HuH-7 (cell line): ENCODE results near the gene TMEM62.

ENCODE experiments used
- DNase-seq: peaks from one replicate; pipeline ENCODE4 v3.0.0; 2011; ENCODE audit warnings: low spot score

TMEM62 gene

DNA sequence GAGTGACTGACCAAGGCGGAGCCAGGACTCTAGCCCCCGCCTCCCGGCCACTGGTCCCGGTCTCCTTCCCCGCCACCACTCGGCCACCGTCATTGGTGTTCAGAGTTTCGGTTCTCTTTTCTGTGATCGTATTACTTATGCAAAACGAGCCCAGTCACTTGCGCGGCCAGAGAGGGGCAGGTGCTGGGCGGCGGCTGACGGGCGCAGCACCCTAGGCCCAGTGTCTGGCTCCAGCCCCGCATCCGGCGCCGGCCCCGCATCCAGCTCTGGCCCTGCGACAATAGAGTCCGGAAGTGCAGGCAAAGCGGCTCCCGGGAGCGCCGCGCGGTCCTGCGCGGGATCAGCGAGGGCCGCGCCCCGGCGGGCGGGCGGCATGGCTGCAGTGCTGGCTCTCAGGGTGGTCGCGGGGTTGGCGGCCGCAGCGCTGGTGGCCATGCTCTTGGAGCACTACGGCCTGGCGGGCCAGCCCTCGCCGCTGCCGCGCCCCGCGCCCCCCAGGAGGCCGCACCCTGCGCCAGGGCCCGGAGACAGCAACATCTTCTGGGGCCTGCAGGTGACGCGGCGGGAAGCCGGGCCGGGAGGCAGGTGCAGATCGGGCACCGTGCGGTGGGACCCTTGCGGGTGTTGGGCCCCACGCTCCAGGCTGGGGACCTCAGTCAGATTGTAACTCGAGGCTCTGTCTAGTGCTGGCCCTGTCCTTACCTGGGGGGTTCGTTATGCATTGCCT lies at the start of gene TMEM62:
Gene TMEM62 (plus strand): TSS at position 157 of the 727 bp plus-strand sequence. CDS start 217 bp downstream, at position 374.
- peak; percentile 68 for DNase-seq

DNA sequence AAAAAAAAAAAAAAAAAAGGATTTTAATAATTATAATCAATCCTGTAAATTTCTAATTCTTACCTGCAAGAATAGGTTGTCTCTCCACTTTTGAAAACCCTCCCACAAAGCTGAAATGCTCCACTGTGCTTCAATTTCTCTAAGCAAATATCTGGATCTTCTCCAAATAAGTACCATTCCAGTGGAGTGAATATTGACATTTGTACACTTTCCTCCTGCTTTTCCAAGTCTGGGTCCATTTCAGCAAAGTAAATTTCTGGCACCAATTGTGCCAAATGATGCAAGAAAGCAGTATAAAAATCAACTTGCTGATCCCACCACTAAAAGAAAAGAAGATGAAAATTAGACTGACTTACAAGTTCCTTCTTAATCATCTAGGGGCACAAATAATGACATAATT lies 47.5 kb upstream of the TMEM62 start:
- DNase-seq = no peak

DNA sequence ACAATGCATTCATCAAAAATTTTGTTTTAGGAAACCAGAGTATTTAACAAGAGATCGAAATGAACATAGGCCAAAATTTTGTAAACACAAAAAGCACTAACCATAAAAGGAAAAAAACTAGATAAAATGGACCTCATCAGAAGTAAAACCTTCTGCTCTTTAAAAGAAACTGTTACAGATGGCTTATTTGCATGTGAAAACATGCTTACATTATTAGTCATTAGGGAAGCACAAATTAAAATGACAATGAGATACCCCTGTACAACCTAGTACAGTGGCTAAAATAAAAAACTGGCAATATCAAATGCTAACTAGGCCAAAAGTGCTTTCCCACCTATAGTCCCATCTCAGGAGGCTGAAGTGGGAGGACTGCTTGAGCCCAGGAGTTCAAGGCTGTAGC lies 46.8 kb upstream of the TMEM62 start:
- DNase-seq = no peak

DNA sequence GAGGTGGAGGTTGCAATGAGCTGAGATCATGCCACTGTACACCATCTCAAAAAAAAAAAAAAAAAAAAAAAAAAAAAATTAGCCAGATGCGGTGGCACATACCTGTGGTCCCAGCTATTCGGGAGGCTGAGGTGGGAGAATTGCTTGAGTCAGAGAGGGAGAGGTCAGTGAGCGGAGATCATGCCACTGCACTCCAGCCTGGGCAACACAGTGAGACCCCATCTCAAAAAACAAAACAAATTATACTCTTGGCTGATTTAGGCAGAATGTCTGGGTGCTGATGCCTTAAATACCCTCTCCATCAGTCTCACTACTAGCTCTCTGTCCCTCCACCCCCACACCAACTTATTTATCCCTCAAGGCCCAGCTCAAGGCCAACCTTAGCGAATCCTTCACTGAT lies 41.5 kb upstream of the TMEM62 start:
- DNase-seq = no peak

DNA sequence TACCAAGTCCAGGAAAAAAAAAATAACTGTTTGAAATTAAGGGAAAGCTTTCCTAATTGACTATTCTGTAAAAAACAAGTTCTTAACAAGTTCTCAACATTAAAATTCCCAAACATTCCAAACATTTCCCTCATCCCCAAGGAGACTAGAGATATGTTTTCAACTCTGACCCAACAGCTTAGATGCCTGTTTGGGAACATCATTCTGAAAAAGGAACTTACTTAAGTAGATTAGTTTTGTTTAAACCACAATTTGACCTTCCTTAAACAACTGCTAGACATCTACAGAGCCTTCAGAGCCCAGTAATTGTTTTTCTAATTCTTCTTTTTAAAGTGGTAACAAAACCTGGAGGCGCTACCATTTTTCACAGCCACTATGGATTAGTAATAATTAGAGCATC lies 40.4 kb upstream of the TMEM62 start:
- DNase-seq = no peak

DNA sequence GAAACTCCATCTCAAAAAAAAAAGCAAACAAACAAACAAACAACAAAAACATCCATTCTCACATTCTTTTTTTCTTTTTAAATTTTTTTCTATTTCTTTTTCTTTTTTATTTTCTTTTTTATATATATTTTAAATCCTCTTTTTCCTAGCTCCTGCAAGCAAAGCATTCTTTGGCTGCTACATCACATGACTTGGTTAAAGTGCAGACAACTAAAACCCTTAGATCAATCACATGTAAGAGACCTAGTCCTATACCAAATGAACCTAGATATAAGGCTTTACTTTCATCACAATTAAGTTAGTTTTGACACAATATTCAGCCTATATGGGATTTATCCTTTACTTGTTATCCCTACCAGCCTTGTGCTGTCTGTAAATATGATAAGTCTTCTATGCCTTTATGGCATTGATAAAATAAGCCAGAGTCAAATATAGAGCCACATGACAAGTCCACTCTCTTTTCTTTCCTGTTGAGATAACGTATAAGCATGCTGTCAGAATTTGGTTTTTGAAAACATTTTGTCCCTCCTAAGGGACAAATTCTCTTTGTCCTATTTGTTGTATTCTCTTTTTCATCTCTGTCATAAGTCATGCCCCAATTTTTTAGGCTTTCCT lies 38.9 kb upstream of the TMEM62 start:
- no peak for DNase-seq

DNA sequence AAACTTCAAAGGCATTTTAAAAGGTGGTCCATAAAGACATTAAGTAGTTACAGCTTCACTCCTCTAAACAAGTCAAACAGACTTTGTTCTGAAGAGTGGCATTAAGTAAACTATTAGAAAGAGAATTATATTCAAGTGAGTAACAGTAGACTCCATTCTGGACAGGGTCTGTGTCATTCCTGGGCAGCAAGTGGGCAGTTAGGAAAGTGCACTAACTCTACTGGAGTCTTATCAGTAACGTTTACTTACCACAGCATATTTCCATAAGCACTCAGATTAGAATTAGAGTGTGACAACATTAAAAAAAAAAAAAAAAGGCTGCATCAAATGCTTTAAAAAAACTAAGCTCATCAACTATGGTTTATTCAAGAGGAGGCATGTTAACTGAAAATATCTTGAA lies 38.1 kb upstream of the TMEM62 start:
- DNase-seq = no peak

DNA sequence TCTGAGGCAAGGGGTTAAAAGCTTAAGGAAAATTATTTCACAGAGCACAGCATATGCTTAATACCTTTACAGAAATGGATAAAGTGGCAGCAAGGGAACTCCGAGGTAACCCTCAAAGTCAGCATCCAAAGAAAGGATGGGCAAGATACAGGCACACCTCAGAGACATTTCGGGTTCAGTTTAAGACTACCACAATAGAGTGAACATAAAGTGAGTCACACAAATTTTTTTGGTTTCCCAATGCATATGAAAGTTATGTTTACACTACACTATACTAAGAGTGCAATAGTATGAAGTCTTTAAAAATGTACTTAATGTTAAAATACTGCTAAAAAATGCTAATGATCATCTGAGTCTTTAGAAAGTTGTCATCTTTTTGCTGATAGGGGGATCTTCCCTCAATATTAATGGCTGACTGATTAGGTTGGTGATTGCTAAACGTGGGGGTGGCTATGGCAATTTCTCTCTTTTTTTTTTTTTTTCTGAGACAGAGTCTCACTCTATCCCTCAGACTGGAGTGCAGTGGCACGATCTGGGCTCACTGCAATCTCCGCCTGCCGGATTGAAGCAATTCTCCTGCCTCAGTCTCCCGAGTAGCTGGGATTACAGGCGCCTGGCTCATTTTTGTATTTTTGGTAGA lies 37.6 kb upstream of the TMEM62 start:
- DNase-seq = no peak

DNA sequence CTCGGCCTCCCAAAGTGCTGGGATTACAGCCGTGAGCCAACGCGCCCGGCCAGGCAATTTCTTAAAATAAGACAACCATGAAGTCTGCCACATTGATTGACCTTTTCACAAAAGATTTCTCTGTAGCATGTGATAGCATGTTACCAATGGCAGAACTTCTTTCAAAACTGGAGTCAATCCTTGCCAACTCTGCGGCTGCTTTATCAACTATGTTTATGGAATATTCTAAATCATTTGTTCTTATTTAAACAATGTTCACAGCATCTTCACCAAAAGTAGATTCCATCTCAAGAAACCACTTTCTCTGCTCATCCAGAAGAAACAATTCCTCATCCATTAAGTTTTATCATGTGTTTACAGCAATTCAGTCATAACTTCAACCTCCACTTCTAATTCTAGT lies 37.0 kb upstream of the TMEM62 start:
- no peak for DNase-seq

DNA sequence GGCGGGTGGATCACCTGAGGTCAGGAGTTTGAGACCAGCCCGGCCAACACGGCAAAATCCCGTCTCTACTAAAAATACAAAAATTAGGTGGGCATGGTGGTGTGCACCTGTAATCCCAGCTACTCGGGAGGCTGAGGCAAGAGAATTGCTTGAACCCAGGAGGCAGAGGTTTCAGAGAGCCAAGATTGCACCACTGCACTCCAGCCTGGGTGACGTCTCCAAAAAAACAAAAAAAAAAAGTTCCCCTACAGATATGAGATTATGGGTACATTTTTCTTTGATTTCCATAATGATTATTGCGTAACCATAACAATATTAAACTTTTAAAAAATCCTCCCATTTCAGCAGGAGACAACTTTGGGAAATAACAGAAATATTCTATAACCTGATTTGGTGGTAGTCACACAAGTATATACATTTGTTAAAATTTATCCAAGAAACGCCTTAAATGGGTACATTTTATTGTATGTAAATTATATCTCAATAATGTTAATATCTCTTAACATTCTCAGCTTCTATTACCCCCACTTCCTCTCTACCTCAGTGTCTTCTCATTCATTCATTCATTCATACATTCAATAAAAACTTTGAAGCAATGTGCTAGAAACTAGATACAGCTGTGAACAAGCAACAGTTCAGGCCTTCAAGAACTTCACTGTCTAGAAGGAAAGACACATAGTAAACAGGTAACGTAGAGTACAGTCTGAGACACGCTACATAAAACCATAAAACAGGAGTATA lies 34.1 kb upstream of the TMEM62 start:
- DNase-seq = no peak

DNA sequence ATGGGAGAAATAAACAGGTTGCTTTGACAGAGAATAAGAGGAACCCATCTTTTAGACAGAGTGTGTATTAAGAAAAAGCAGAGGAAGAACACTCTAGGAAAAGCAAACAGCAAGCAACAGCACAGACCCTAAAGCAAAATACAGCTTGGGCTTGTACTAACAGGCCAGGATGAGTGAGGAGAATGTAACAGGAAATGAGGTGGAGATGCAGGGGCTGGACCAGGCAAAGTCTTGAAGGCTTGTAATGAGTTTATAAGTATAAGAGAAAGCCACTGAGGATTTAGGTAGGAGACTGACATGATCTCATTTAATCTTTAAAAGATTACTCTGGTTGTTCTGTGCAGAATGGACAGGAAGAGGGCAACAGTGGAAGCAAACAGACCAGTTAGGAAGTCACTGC lies 32.4 kb upstream of the TMEM62 start:
- no peak for DNase-seq

DNA sequence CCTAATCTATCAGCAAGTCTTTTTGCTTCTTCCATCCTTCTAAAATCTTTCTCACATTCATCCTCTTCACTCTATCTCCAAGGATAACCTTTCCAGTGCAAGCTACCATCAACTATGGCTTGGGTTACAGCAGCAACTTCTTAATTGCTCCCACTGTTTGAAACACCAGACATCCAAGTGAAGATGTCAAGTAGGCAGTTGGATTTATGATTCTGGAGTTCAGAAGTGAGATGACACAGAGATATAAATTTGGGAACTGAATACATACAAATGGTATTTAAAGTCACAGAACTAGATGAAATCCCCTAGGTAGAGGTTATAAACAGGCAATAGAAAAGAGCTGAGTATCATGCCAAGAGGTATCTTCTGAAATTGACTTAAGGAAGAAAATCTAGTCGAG lies 31.2 kb upstream of the TMEM62 start:
- DNase-seq = no peak

DNA sequence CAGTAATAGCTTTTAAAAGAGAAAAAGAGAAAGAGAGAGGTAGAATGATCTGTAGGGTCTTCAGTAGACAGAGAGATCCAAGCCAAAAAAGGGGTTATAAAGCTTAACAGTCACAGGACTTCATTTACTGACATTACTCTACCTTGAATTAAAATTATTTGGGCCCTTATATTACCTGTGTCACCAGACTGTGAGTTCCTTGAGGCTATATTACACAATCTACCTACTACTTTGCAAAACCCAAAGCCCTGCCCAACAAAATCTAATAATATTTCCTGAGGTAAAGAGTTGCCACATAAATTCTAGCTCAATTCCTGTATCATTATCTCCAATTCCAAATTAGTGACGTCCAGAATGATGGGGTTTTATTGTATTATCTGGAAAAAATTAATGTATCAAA lies 29.5 kb upstream of the TMEM62 start:
- DNase-seq = no peak

DNA sequence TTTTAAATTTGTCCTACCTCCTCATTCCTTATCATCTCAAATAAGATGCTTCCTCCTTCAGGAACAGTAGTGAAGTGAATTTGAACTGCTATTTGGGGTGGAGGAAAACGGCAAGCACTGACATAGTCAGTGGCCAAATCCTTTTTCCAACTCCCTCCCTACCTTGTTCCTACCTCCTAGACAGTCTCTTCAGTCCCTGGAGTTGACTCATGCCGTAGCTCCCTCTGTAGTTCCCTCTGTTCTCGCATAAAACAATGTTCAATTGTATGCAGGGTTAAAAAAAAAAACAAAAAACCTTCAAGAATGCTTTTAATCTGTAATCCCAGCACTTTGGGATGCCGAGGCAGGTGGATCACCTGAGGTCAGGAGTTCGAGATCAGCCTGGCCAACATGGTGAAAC lies 29.0 kb upstream of the TMEM62 start:
- DNase-seq = no peak

DNA sequence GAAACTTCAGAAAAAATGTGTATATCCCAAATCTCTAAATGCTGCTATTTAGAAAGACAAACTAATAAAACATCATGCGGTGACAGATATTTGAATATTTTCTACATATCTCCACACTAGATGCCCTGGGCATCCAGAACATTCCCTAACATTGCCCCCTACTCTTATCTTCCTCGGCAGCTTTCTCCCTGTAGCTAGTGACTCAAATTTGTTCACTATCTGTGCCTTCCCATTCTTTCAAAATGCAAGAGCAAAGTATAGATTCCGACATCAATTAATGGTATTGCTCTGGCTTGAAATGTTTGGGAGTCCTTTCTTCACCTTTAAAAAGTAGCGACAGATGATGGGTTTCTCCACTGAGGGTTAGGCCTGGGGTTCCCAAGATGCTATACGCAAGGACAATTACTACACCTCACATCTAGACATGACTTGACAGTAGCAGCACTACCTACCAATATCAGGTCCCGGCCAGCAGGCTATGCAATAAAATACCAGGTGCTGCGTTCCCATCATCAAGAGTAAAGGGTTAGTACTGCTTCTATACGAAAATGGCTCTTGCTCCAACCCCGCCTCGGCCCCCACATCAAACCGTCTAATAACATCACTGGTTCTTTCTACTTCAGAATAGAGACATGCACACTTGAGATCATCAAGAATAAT lies 28.2 kb upstream of the TMEM62 start:
- DNase-seq = no peak

DNA sequence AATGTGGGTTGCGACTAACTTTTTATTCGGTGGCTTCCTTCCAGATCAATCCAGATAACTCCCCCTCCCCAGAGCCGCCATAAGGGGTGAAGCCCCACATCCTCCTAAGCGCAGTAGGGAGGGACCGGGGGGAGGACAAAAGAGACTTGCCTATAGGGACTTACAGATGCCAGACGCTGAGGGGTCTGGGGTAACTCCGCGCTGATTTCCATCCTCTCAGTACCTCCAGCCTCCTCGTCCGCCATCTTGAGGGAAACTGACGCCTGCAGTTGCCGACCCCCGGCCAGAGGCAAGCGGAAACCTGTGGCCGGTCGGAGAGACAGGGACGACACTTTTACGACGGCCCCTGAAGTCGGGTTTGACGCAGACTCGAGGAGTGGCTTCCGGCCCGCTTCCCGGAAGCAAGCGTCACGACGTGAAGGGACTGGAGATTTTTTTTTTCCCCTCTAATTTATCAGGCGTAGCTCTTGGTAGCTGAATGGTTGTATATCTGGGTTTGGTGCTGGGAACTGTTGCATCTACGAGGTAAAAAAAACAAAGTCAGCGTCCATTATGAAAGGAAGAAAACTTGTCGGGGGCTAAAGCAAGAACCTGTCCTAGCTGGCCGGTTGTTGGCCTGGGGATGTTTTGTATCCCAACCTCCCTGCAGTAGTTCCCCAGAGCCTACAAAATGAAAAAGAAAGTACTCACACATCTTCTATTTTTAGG lies 27.5 kb upstream of the TMEM62 start, which contains the start of gene UBR1:
Gene UBR1 (minus strand): TSS at position 261 of the 708 bp plus-strand sequence. CDS start 16 bp downstream, at position 245.
- peak; percentile 60 for DNase-seq

DNA sequence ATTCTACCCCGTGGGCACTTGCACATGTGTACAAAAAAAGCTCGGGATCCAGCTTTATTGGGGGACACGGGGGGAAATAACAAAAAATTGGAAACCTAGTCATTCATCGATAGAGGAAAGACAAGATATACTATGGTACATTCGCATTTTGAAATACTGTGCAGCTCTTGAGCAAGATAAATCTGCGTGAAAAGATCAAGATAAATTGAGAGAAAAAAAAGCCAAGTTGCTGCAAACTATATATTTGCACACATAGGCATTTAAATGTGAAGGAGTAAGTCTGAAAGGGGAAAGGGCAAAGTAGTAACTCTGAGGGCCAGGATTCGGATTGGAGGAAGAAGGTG lies 26.9 kb upstream of the TMEM62 start:
- no peak for DNase-seq

DNA sequence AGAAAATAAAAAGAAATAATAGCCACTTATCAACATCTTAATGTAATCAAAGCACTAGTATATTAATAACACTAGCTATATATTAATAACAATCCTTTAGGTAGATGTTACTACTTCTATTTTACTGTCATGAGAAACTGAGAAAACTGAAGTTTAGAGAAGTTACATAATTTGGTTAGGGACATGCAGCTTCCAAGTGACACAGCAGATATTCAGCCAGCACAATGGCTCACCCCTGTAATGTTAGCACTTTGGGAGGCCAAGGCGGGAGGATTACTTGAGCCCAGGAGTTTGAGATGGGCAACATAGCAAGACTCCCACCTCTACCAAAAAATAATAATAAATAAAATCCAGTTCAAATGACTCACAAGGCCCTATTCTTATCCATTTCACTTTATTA lies 25.6 kb upstream of the TMEM62 start:
- no peak for DNase-seq

DNA sequence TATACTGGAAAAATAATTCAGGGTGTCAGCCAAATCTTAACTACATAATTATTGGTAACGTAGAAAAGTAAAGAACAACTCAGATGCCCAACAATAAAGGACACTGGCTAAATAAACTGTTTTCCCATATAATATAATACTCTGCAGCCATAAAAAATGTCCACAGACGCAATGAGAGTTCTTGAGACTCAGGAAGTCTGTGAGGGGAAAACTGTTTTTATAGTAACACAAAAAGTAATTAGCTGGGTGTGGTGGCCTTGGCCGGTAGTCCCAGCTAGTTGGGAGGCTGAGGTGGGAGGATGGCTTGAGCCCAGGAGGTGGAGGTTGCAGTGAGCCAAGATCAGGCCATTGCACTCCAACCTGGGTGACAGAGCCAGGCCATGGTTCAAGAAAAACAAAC lies 22.0 kb upstream of the TMEM62 start:
- DNase-seq = no peak

DNA sequence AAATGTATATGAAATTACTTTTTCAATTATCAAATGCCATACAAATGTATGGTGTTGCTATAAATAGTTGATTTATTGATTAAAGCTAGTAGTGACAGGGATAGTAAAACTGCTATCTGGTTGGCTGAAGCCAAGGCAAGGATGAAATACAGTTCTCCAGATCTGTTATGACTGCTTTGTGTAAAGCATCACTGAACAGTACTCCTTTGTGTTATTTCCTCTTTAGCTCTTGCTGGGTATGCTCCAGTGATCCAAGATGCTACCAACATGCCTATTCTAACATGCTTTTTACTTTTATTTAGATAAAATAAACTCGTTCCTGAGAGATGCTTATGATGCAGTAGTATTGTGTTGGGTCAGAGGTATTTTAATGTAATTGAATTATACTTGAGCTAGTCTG lies 15.1 kb upstream of the TMEM62 start:
- no peak for DNase-seq

DNA sequence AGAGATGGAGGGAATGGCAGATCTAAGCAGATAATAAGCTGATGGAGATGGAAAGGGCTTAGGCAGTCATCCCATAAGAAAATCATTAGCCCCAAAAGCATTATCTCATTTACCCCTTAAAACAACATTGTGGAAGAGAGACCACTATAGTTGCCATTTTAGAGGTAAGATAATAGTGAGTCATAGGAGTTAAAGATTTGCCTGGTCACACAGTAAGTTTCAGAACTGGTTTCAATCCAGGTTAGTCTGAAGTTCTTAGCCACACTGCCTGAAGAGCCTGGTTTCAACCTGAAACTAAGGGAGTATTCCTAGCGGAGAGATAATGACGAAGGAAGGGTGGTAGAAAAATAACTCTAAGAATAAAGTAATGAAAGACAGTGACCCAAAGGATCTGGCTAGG lies 14.6 kb upstream of the TMEM62 start:
- DNase-seq = no peak

DNA sequence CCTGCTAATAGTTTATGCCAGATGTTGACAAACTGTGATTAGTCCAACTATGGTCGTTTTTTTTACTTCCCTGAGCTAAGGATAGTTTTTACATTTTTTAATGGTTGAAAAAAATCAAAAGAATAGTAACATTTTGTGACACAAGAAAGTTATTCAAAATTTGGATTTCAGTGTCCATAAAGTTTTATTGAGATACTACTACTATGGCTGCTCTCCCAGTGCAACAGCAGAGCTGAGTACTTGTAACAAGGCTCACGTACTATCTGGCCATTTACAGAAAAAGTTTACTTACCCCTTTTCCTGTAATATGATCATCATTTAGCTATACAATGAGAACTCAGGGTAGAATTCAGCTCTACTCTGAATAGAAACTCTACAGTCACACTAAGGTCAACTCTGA lies 11.5 kb upstream of the TMEM62 start:
- no peak for DNase-seq
